Esophagus muscularis mucosa (tissue), 4 donors: ENCODE data around the gene CAMK1D.

Source experiments
- EP300 ChIP-seq: sonication (generic); formaldehyde crosslinking; IDR thresholded peaks from one replicate; pipeline ENCODE4 v1.6.1; 2017; ENCODE audit warnings: antibody characterized with exemption
- POLR2A ChIP-seq: fragments of 450-650 bp; IDR thresholded peaks from one replicate; pipeline ENCODE4 v1.6.1; 2017; ENCODE audit warnings: antibody characterized with exemption, moderate library complexity, mild to moderate bottlenecking, low read depth
- POLR2AphosphoS5 ChIP-seq, 2 donors: sonication (generic); formaldehyde crosslinking; IDR thresholded peaks; one replicate each; pipeline ENCODE4 v1.6.1; 2017; ENCODE audit warnings: antibody characterized with exemption in 2 of 2
- TF ChIP-seq, protein P1 (sequence below), 3 experiments: fragments of 200-600 bp in 2 of 3; fragments of 450-650 bp in 1 of 3; sonication (generic) in 2 of 3; IDR thresholded peaks; one replicate each; pipeline ENCODE4 v1.5.1; 2017 to 2019; ENCODE audit warnings: antibody characterized with exemption in 3 of 3, mild to moderate bottlenecking in 2 of 3, moderate library complexity in 1 of 3

DNA sequence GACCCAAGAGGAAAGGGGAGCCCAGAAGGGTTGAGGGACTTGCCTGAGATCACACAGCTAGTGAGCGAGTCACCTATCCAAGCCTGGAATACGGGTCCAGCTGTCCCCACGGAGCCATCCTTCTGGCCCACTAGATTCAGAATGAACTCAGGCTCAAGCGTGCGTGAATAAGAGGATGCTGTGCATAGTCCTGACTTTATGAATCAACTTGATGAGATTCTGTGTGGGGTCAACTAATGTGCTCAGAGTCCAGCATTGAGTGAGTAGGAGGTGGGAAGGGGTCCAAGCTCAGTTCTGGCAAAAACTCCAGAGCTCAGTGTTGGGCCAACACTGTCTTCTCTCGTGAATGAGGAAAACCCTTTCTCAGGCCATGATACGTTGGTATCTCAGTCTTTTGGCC, 41.4 kb downstream of the CAMK1D start:
- TF ChIP-seq, protein P1, sequence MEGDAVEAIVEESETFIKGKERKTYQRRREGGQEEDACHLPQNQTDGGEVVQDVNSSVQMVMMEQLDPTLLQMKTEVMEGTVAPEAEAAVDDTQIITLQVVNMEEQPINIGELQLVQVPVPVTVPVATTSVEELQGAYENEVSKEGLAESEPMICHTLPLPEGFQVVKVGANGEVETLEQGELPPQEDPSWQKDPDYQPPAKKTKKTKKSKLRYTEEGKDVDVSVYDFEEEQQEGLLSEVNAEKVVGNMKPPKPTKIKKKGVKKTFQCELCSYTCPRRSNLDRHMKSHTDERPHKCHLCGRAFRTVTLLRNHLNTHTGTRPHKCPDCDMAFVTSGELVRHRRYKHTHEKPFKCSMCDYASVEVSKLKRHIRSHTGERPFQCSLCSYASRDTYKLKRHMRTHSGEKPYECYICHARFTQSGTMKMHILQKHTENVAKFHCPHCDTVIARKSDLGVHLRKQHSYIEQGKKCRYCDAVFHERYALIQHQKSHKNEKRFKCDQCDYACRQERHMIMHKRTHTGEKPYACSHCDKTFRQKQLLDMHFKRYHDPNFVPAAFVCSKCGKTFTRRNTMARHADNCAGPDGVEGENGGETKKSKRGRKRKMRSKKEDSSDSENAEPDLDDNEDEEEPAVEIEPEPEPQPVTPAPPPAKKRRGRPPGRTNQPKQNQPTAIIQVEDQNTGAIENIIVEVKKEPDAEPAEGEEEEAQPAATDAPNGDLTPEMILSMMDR (IDR thresholded peaks at IDR 0.05), result no peak
- no peak for TF ChIP-seq EP300
- no peak for TF ChIP-seq POLR2A
- no peak for TF ChIP-seq POLR2AphosphoS5 (IDR thresholded peaks at IDR 0.05)
